HepG2 (cell line): Measurements from ENCODE around the gene ISY1. TPM values are rescaled to one million over a fixed set of nuclear protein-coding genes. Genes with fewer than 3 reads are reported as not detected.

Experiments used
- AHR ChIP-seq: IDR thresholded peaks from 2 replicates; pipeline ENCODE4 v1.6.1; 2018; ENCODE audit warnings: missing genetic modification reagents, missing compliant biosample characterization
- CEBPZ ChIP-seq: IDR thresholded peaks from 2 replicates; pipeline ENCODE4 v1.6.1; 2012; ENCODE audit warnings: low read length, improper control_type of control experiment
- EED ChIP-seq: sonication (generic); formaldehyde crosslinking; IDR thresholded peaks from 2 replicates; pipeline ENCODE4 v1.5.0; 2020; ENCODE audit warnings: mild to moderate bottlenecking, missing genetic modification reagents
- GABPB1 ChIP-seq: IDR thresholded peaks from 2 replicates; pipeline ENCODE4 v1.6.1; 2016; ENCODE audit warnings: mild to moderate bottlenecking, missing genetic modification reagents, moderate library complexity, missing compliant biosample characterization
- MED13 ChIP-seq: sonication (generic); formaldehyde crosslinking; IDR thresholded peaks from 2 replicates; pipeline ENCODE4 v1.5.0; 2020; ENCODE audit warnings: missing genetic modification reagents
- NFYC ChIP-seq: IDR thresholded peaks from 2 replicates; pipeline ENCODE4 v1.6.1; 2016; ENCODE audit warnings: missing genetic modification reagents, missing compliant biosample characterization
- PITX1 ChIP-seq: sonication (generic); formaldehyde crosslinking; IDR thresholded peaks from 2 replicates; pipeline ENCODE4 v1.5.1; 2020; ENCODE audit warnings: mild to moderate bottlenecking, missing genetic modification reagents
- PRDM10 ChIP-seq: sonication (generic); formaldehyde crosslinking; IDR thresholded peaks from 2 replicates; pipeline ENCODE4 v1.4.0; 2020; ENCODE audit warnings: low read depth, missing genetic modification reagents
- ZBTB33 ChIP-seq: sonication (generic); formaldehyde crosslinking; IDR thresholded peaks from 2 replicates; pipeline ENCODE4 v1.4.0; 2020; ENCODE audit warnings: missing genetic modification reagents
- ZMYM2 ChIP-seq: sonication (generic); formaldehyde crosslinking; IDR thresholded peaks from 2 replicates; pipeline ENCODE4 v1.8.0; 2022; ENCODE audit warnings: mild to moderate bottlenecking, missing genetic modification reagents
- ZNF160 ChIP-seq: sonication (generic); formaldehyde crosslinking; IDR thresholded peaks from 2 replicates; pipeline ENCODE4 v1.8.0; 2022; ENCODE audit warnings: mild to moderate bottlenecking, inconsistent platforms, missing genetic modification reagents
- ZNF430 ChIP-seq: sonication (generic); formaldehyde crosslinking; IDR thresholded peaks from 2 replicates; pipeline ENCODE4 v1.9.0; 2021; ENCODE audit warnings: mild to moderate bottlenecking, missing genetic modification reagents
- ZNF598 ChIP-seq: sonication (generic); formaldehyde crosslinking; IDR thresholded peaks from 2 replicates; pipeline ENCODE4 v1.5.1; 2020; ENCODE audit warnings: mild to moderate bottlenecking, missing genetic modification reagents, borderline replicate concordance
- ZNF609 ChIP-seq: sonication (generic); formaldehyde crosslinking; IDR thresholded peaks from 2 replicates; pipeline ENCODE4 v1.4.0; 2020; ENCODE audit warnings: mild to moderate bottlenecking, missing genetic modification reagents, borderline replicate concordance
- polyA plus RNA-seq, 8 experiments: library from polyadenylated mRNA; depleted of rRNA in 3 of 8; stranded (reverse) in 7 of 8; unstranded in 1 of 8; fragments of >200 nt; fragmentation: Illumina TruSeq in 4 of 8; extraction: Trizol in 4 of 8; gene quantifications; 2 replicates each; pipeline versions ENCODE4 v1.2.1 to v1.2.3, GENCODE V29; 2011 to 2016; ENCODE audit warnings: low read depth in 4 of 8, missing spikeins in 1 of 8, mixed read lengths in 1 of 8; ENCODE audit not compliant: insufficient read depth in 1 of 8
- total RNA-seq, 5 experiments: library from RNA; depleted of rRNA; stranded (reverse); fragments of >200 nt; fragmentation: Illumina TruSeq; extraction: Trizol; gene quantifications; 2 replicates each; pipeline ENCODE4 v1.2.3, GENCODE V29; 2016; ENCODE audit warnings: low read depth in 1 of 5

Gene ISY1
- total and polyA plus RNA-seq, 2 of the 13 experiments (the other 11 are each of a cell fraction or from before 2014, with no cell fraction given), result 21.0 to 39.1 TPM

GRCh38 chr3:129183569-129184395 lies 22.9 kb upstream of the ISY1 start, which contains the start of gene CNBP (continued):
- TF ChIP-seq ZBTB33 (CRISPR knock-in tag), result no peak
- 0 out of 2 replicates have a peak, but pooled peaks have one; percentile 11 for TF ChIP-seq MED13 (CRISPR knock-in tag)
- TF ChIP-seq ZNF430, result peak; percentile 92
- TF ChIP-seq GABPB1 (CRISPR knock-in tag), result peak; percentile 84
- peak; percentile 92; the same call in 1 of the 2 replicates for TF ChIP-seq ZNF598 (CRISPR knock-in tag)
- TF ChIP-seq ZNF160 (CRISPR knock-in tag), result no peak; the same call in 1 of the 2 replicates
- no peak; the same call in 1 of the 2 replicates for TF ChIP-seq PITX1
- TF ChIP-seq ZNF609, result no peak
- TF ChIP-seq CEBPZ, result no peak
- peak; percentile 87 for TF ChIP-seq NFYC
- TF ChIP-seq PRDM10, result no peak
- 0 out of 2 replicates have a peak, but pooled peaks have one; percentile 80 for TF ChIP-seq AHR (CRISPR knock-in tag)
- peak; percentile 19; the same call in 1 of the 2 replicates for TF ChIP-seq ZMYM2 (CRISPR knock-in tag)
- 0 out of 2 replicates have a peak, but pooled peaks have one; percentile 63 for TF ChIP-seq EED
